Astrocyte of the cerebellum (primary cell): ENCODE measurements around the gene SLCO3A1.

Experiments
- DNase-seq: peaks from one replicate; pipeline ENCODE4 v3.0.0-alpha.2; 2011; ENCODE audit warnings: low read depth
- H3K4me3 ChIP-seq: 2 replicates; pipeline ENCODE4 v1.5.1; 2011; ENCODE audit warnings: mild to moderate bottlenecking, low read depth, low read length, moderate library complexity
- in situ Hi-C: cut with HindIII; loops from 2 replicates; pipeline ENCODE4 v1.10.0; 2017; ENCODE audit warnings: low sequenced_read_pairs
- TF ChIP-seq, protein P1 (sequence below): IDR thresholded peaks from 2 replicates; pipeline ENCODE4 v1.5.1; 2012; ENCODE audit warnings: low read length, low read depth, moderate library complexity, mild to moderate bottlenecking; ENCODE audit errors: missing control alignments

Gene SLCO3A1

DNA sequence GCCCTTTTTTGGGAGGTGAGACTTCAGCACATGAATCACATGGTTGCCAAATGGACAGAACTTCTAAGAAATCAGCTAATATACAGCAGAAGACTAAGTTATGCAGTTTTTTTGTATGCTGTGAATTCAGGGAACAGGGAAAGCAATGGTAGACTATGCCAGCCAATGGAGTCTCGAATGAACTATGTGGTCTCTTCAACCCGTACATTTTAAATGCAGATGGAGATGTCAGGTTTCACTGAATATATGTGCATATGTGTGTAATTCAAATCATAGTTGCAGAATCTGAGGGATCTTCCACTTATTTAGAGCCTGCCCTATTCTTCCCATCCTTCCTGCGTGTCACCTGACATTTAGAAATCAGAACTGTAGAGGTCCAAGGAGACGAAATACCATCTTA is 187.9 kb downstream of the SLCO3A1 start:
- TF ChIP-seq, protein P1, sequence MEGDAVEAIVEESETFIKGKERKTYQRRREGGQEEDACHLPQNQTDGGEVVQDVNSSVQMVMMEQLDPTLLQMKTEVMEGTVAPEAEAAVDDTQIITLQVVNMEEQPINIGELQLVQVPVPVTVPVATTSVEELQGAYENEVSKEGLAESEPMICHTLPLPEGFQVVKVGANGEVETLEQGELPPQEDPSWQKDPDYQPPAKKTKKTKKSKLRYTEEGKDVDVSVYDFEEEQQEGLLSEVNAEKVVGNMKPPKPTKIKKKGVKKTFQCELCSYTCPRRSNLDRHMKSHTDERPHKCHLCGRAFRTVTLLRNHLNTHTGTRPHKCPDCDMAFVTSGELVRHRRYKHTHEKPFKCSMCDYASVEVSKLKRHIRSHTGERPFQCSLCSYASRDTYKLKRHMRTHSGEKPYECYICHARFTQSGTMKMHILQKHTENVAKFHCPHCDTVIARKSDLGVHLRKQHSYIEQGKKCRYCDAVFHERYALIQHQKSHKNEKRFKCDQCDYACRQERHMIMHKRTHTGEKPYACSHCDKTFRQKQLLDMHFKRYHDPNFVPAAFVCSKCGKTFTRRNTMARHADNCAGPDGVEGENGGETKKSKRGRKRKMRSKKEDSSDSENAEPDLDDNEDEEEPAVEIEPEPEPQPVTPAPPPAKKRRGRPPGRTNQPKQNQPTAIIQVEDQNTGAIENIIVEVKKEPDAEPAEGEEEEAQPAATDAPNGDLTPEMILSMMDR = no peak
- DNase-seq = no peak
- in situ Hi-C loops = no loop called here
- H3K4me3 ChIP-seq = no peak overlapping the region

DNA sequence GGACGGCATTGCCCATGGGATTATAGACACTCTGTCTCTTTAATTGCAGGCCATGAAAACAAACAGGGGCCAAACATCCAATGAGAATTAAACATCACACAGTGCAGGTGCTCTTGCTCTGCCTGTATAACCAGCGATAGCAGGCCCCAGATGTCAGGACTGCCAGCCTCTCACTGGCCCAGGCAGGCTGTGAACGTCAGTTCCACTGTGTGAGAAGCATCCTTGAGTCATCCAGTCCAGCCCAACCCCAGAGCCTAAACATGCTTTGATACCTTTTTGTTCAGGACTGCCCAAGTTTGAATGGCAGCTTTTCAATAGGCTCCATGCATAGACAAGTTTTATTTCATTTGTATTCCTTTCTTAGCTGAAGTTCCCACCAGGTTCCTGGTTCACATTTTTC is 189.8 kb downstream of the SLCO3A1 start:
- TF ChIP-seq, protein P1 = no peak
- H3K4me3 ChIP-seq = no peak overlapping the region
- in situ Hi-C loops = no loop called here
- no peak for DNase-seq

DNA sequence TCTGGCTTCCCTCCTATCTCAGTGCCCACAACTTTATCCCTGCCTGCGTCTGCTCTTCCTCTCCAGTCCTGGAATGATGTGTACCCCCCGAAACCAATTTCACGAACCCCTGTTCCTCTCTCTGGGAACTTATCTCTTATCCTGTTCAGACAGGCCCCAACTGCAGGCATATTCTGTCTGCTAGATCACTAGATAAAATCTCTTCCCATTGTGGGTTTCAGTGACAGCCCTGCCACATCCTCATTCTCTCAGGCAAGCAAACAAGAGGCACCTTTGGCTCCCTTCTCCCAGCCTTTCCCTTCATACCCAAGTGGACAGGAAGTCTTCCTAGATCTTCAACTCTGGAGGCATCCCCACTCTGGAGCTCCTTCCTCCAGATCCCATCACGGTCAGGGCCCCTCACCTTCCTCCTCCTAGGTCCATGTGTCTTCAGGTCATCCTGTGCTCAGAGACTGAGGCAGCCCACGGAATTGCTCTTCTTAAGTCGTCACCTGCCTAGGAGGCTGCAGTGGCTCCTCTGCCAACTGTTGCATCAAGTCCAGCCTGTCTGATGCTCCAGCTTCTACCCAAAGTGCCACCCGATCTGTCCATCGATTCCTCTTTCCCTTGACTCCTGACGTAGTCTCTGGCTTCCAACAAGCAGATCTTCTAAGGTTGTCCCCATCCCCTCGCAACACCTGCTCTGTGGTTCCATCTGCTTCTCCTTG is 190.8 kb downstream of the SLCO3A1 start:
- no peak for DNase-seq
- TF ChIP-seq, protein P1 = no peak
- in situ Hi-C loops = no loop called here
- no peak overlapping the region for H3K4me3 ChIP-seq

DNA sequence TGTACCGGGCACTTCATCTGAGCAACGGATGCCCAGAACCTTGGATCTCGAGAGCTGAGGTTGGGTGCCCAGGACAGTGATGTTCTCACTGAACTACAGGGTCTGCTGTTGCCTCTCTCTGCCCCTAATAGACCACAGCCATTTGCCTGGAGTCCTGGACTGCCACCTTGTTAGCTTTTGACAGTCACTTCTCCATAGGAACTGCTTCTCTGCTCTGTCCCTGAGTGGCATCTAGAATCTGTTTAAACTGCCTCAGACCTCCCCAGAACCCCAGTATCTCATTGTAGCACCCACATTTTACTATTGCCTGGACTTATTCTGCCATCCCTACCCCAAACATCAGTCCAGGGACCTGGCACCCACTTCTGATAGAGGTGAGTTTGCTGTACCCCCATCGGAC is 194.4 kb downstream of the SLCO3A1 start:
- no peak overlapping the region for H3K4me3 ChIP-seq
- in situ Hi-C loops = no loop called here
- TF ChIP-seq, protein P1 = no peak
- no peak for DNase-seq

DNA sequence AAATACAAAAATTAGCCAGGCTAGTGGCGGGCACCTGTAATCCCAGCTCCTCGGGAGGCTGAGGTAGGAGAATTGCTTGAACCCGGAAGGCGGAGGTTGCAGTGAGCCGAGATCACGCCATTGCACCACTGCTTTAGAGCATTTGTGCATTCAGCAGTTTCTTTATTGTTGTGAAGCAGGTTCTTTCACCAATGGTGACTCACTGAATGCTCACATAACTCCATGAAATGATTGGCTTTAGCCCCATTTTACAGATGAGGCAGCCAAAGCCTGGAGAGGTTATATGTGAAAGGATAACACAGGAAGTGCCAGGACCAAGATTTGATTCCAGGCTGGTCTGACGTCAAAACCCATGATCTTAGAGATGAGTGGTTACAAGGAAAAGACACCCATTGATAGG is 195.2 kb downstream of the SLCO3A1 start:
- TF ChIP-seq, protein P1 = no peak
- in situ Hi-C loops = no loop called here
- no peak overlapping the region for H3K4me3 ChIP-seq
- no peak for DNase-seq

DNA sequence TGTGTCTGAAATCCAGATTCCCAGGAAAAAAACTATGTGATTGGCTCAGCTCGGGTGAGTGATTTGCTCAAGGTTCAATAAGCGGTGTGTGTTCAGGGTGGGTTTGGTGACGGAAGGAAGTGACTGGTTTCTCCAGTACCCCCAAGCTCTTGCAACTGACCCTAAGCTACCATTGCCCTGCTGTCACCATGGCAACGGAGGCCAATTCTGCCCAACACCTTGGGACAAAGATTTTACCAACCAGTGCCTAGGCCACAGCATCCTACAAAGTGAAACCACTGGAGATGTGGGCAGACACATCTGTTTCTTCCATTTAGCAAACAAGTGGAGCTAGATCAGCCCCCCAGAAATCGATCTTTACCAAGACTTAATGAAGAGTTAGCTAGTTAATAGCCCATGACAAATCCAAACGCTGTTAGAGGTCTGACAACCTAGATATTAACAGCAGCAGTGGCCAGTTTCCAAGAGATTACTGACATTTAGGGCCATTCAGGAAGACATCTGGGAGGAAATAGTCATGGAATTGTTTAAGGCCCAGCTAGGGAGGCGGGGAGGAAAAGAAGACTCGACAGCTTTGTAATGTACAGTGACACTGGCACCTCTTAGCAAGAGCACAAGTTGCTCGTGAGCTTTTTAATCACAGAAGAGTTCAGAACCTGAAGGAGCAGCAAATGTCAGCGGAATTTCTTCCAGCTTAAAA is 195.9 kb downstream of the SLCO3A1 start:
- TF ChIP-seq, protein P1 = no peak
- DNase-seq = no peak
- in situ Hi-C loops = no loop called here
- H3K4me3 ChIP-seq = no peak overlapping the region
